Measurements from ENCODE around the gene ZNF280D. TPM values are rescaled to one million over a fixed set of nuclear protein-coding genes. Genes with fewer than 3 reads are reported as not detected.

The ZNF280D gene
- total and polyA plus RNA-seq, 2 donors (not counting 1 experiment from before 2014, with no cell fraction given), result 11.9 to 37.7 TPM

DNA sequence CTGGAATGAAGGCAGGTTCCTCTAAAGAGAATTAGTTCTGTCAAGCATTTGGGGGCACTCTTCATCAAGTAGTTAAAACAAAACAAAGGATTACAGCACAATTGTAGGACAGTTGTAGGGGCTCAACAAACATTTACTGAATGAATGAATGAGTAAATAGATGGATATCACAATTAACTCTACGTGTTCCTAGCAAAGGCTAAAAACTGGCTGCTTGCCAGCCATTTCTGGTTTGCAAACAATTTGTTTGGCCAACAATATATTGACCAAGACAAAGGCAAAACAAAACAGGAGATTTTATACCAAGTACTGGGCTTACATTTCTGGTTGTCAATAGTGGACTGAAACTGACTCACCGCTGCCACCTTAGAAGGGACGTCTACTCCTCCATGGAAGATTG is 116.8 kb downstream of the ZNF280D start:
- no peak overlapping the region for H3K27ac ChIP-seq (ENCODE audit: insufficient read depth, low read length)
- TF ChIP-seq, protein P1, sequence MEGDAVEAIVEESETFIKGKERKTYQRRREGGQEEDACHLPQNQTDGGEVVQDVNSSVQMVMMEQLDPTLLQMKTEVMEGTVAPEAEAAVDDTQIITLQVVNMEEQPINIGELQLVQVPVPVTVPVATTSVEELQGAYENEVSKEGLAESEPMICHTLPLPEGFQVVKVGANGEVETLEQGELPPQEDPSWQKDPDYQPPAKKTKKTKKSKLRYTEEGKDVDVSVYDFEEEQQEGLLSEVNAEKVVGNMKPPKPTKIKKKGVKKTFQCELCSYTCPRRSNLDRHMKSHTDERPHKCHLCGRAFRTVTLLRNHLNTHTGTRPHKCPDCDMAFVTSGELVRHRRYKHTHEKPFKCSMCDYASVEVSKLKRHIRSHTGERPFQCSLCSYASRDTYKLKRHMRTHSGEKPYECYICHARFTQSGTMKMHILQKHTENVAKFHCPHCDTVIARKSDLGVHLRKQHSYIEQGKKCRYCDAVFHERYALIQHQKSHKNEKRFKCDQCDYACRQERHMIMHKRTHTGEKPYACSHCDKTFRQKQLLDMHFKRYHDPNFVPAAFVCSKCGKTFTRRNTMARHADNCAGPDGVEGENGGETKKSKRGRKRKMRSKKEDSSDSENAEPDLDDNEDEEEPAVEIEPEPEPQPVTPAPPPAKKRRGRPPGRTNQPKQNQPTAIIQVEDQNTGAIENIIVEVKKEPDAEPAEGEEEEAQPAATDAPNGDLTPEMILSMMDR (conservative IDR thresholded peaks at IDR 0.05 in 1 of 2, IDR thresholded peaks at IDR 0.05 in 1 of 2; ENCODE audit: low read depth in 1 of 2, low read length in 2 of 2), result no peak
- no peak for TF ChIP-seq EZH2 (IDR thresholded peaks at IDR 0.05; ENCODE audit: low read length, missing control alignments)

GRCh38 chr15:56613811-56614210 is 119.5 kb downstream of the ZNF280D start:
- Histone ChIP-seq H3K9ac (ENCODE audit: insufficient read depth, low read length) (no peak overlapping the region), H4K20me1 (ENCODE audit: control insufficient read depth, extremely low read depth, insufficient read depth, low read length) (no peaks in the 10 kb centered on the region), H3K36me3 (ENCODE audit: control insufficient read depth, insufficient read depth, low read length) (no peaks in the 10 kb centered on the region), H3K4me1 (ENCODE audit: control insufficient read depth, extremely low read depth, insufficient read depth, low read length) (no peaks in the 10 kb centered on the region), H3K27ac (ENCODE audit: insufficient read depth, low read length) (no peak overlapping the region), H3K79me2 (ENCODE audit: control insufficient read depth, insufficient read depth, low read length) (no peaks in the 10 kb centered on the region), H3K4me3 (replicated peaks in 1 of 4; ENCODE audit: control extremely low read depth in 1 of 4, insufficient read depth in 1 of 4, low read depth in 3 of 4, low read length in 4 of 4) (no peak overlapping the region), H3K9me3 (ENCODE audit: control insufficient read depth, insufficient read depth, low read depth, low read length) (no peaks in the 10 kb centered on the region), H3K27me3 (ENCODE audit: control insufficient read depth, insufficient read depth, low read length) (no peaks in the 10 kb centered on the region), H3K4me2 (ENCODE audit: extremely low read depth, insufficient read depth, low read length) (no peak overlapping the region), H2AFZ (ENCODE audit: low read length) (no peak overlapping the region)
- TF ChIP-seq, protein P1 (conservative IDR thresholded peaks at IDR 0.05 in 1 of 2, IDR thresholded peaks at IDR 0.05 in 1 of 2; ENCODE audit: low read depth in 1 of 2, low read length in 2 of 2), result no peak
- no peak for TF ChIP-seq EZH2 (IDR thresholded peaks at IDR 0.05; ENCODE audit: low read length, missing control alignments)
- DNase-seq (ENCODE audit: low read depth in 2 of 2), result no peak

More for the DNA sequence above, 116.8 kb downstream of the ZNF280D start:
- H3K36me3 ChIP-seq (ENCODE audit: control insufficient read depth, insufficient read depth, low read length), result no peaks in the 10 kb centered on the region
- H3K4me2 ChIP-seq (ENCODE audit: extremely low read depth, insufficient read depth, low read length), result no peak overlapping the region
- no peaks in the 10 kb centered on the region for H3K79me2 ChIP-seq (ENCODE audit: control insufficient read depth, insufficient read depth, low read length)
- H3K4me3 ChIP-seq (replicated peaks in 1 of 4; ENCODE audit: control extremely low read depth in 1 of 4, insufficient read depth in 1 of 4, low read depth in 3 of 4, low read length in 4 of 4), result no peak overlapping the region
- no peaks in the 10 kb centered on the region for H4K20me1 ChIP-seq (ENCODE audit: control insufficient read depth, extremely low read depth, insufficient read depth, low read length)
- H3K9me3 ChIP-seq (ENCODE audit: control insufficient read depth, insufficient read depth, low read depth, low read length), result no peaks in the 10 kb centered on the region
- DNase-seq (ENCODE audit: low read depth in 2 of 2), result no peak
- no peak overlapping the region for H2AFZ ChIP-seq (ENCODE audit: low read length)
- H3K9ac ChIP-seq (ENCODE audit: insufficient read depth, low read length), result no peak overlapping the region
- H3K27me3 ChIP-seq (ENCODE audit: control insufficient read depth, insufficient read depth, low read length), result no peaks in the 10 kb centered on the region
- H3K4me1 ChIP-seq (ENCODE audit: control insufficient read depth, extremely low read depth, insufficient read depth, low read length), result no peaks in the 10 kb centered on the region

- no peaks in the 10 kb centered on the region for H3K79me2 ChIP-seq (ENCODE audit: control insufficient read depth, insufficient read depth, low read length)
- no peaks in the 10 kb centered on the region for H3K36me3 ChIP-seq (ENCODE audit: control insufficient read depth, insufficient read depth, low read length)
- DNase-seq (ENCODE audit: low read depth in 2 of 2), result no peak
- TF ChIP-seq EZH2 (IDR thresholded peaks at IDR 0.05; ENCODE audit: low read length, missing control alignments), result no peak
- TF ChIP-seq, protein P1 (conservative IDR thresholded peaks at IDR 0.05 in 1 of 2, IDR thresholded peaks at IDR 0.05 in 1 of 2; ENCODE audit: low read depth in 1 of 2, low read length in 2 of 2), result no peak
- H3K4me2 ChIP-seq (ENCODE audit: extremely low read depth, insufficient read depth, low read length), result no peak overlapping the region
- no peak overlapping the region for H3K9ac ChIP-seq (ENCODE audit: insufficient read depth, low read length)
- H2AFZ ChIP-seq (ENCODE audit: low read length), result no peak overlapping the region
- H3K4me3 ChIP-seq (replicated peaks in 1 of 4; ENCODE audit: control extremely low read depth in 1 of 4, insufficient read depth in 1 of 4, low read depth in 3 of 4, low read length in 4 of 4), result no peak overlapping the region
- H4K20me1 ChIP-seq (ENCODE audit: control insufficient read depth, extremely low read depth, insufficient read depth, low read length), result no peaks in the 10 kb centered on the region
- no peak overlapping the region for H3K27ac ChIP-seq (ENCODE audit: insufficient read depth, low read length)
- H3K27me3 ChIP-seq (ENCODE audit: control insufficient read depth, insufficient read depth, low read length), result no peaks in the 10 kb centered on the region
- no peaks in the 10 kb centered on the region for H3K4me1 ChIP-seq (ENCODE audit: control insufficient read depth, extremely low read depth, insufficient read depth, low read length)
- no peaks in the 10 kb centered on the region for H3K9me3 ChIP-seq (ENCODE audit: control insufficient read depth, insufficient read depth, low read depth, low read length)
Measured at GRCh38 chr15:56608993-56609392, 124.3 kb downstream of the ZNF280D start.
